Stimulated activated naive CD4-positive, alpha-beta T cell (primary cell): ENCODE data around the gene TNS2.

ENCODE experiments used
- DNase-seq, 6 experiments: peaks; one replicate each; lab custom pipeline; 2025; lab: John Stamatoyannopoulos, UW

Gene TNS2

GRCh38 chr12:53068811-53069585 is 19.1 kb downstream of the TNS2 start:
- no peak for DNase-seq

- DNase-seq: no peak
Measured at GRCh38 chr12:53069621-53070410, 20.0 kb downstream of the TNS2 start.

DNA sequence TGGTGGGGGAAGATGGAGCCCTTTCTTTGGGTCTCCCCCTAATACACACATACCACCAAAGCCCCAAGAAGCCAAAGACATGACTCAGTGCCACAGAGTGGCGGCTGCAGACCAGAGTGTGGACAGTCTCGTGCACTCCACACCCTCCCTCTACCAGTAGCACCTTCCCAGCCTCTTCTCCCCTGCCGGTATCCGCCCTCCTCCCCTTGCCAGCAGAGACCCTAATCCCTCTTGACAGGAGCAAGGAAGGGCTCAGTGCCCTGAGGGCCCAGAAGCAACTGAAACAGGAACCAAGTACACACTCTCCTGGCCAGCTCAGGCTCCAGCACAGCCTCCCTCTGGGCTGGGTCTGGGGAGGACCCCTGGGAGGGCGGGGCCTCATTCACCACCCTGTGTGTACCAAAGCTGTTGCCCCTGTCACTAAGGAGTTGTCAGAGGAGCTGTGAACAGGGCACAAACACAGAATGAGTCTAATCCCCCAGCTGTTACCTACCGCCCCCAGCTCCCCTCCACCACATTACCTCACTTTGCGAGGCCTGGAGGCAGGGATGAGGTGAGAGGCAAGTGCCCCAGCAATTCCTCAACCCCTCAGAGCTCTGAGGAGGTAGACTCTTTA is 21.1 kb downstream of the TNS2 start:
- no peak for DNase-seq

GRCh38 chr12:53071591-53072551 is 22.0 kb downstream of the TNS2 start:
- no peak for DNase-seq

DNA sequence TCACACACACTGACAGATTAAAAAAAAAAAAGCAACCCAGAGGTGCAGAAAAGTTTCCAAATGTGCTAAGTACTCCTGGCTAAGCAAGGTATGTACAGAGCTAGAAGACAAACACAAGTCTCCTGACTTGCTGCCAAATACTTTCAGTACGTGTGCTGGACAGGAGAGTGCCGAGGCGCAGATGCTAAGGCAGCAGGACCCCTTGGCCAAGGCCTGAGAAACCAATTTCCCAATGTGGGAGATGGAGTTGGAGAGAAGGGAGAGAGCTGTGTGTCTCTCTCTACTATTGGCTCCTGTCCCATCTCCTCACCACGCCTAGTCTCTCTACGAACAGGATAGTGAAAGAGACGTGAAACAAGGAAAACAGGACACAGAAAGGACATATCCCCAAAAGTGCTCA is 24.0 kb downstream of the TNS2 start:
- no peak for DNase-seq

DNA sequence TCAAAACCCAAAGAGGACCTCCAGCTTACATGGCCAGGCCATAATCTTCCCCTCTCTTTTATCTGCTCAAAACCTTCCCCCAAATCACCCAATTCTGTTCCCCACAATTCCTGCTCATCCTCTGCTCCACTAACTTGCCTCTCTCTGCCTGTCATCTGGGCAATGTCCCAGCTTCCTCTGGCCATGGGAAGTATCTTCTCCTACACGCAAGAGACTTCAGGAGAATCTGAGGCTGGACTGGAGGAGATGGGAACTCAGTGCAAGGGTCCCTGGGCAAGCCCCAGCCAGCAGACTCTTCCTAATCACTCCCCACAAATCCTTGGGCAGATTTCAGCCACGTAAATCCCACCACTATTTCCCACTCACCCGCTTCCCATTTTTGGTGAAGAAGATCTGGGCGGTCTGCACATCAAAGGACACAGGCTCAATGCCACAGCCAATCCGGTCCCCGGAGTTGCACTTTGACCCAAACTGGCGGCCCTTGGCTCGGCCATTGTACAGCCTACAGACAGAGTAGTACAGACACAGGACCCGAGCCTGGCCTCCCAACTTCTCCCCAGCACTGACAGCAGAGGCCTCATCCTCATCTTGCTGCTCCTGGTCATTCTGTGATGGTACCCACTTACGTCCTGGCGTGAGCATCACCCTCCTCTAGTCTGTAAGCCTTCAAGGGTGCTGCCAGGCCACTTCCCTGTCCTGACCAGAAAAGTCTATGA is 24.6 kb downstream of the TNS2 start:
- no peak for DNase-seq

- no peak for DNase-seq
Measured at GRCh38 chr12:53074999-53075370, 25.1 kb downstream of the TNS2 start.

- DNase-seq: no peak
Measured at GRCh38 chr12:53076461-53076860, 26.6 kb downstream of the TNS2 start.

DNA sequence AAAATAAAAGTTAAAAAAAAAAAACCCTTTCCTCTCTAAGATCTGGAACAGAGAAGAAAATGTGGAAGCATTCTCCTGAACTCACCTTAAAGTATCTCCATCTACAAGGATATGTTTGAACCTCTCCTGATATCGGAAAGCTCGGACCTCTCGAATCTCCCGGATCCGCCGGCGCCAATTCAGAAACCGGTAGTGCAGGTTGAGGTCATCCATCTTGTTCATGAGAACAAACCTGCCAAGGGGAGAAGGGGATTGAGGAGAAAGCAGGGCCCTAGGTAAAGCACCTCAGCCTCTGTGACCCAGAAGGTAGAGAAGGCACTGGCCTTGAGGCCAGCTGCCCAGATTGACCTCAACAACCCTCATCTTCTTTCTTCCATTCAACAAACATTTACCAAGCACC is 27.2 kb downstream of the TNS2 start:
- no peak for DNase-seq

DNA sequence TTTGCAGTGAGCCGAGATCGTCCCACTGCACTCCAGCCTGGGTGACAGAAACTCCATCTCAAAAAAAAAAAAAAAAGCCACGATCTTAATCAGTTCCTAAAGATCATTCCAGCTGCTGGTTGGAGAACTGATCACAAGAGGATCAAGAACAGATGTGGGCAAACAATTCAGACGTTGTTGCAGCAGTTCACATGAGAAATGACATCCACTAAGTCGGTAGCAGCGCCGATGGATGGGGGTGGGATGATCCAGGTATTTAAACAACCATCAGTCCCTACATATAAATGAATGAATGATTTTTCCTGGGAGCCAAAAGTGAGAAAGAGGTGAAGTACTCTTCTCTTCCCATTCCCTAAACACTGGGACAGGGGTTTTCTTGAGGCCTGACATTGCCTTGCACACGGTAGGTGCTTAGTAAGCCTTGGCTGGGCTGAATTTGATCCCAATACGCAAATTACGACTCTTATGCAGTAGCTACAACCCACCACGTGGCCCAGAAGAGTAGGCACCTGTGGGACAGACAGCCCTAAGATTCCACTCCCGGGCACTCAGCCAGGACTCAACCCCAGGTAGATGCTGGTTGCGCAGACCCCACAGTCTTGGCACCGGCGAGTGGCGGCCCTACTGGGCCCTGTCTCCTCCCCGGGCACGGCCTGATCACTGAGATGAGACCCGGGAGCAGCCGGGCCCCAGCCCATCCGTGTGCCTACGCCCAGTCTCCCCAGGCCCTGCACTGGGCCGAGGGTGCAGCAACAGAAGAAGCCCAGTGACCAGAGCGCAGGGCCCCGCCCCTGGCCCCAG is 28.8 kb downstream of the TNS2 start:
- DNase-seq: peak in 3 of 6 experiments; percentile 55 to 69 (median 69)

- DNase-seq: peak; percentile 93 to 98 (median 96)
Measured at GRCh38 chr12:53079226-53080117, 29.6 kb downstream of the TNS2 start, which contains the start of gene SPRYD3. TSS of gene SPRYD3 (minus strand) at chr12:53079390. CDS start at chr12:53079333, 57 bp downstream.

DNA sequence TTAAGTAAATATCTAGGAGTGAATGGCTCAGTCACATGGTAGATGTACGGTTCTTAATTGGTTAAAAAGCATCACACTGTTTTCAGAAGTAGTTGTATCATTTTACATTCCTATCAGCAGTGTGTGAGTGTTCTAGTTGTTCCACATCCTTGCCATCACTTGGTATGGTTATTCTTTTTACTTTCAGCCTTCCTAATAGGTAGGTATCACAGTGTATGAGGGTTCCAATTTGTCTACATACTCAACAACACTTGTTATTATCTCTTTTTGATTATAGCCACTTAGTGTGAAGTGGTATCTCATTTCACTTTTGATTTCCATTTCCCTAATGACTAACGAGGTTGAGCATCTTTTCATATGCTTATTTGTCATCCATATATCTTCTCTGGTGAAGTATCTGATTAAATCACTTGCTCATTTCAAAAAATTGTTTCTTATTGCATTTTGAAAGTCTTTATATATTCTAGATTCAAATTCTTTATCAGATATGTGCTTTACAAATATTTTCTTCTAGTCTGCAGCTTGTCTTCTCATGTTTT is 32.8 kb downstream of the TNS2 start:
- no peak for DNase-seq

DNA sequence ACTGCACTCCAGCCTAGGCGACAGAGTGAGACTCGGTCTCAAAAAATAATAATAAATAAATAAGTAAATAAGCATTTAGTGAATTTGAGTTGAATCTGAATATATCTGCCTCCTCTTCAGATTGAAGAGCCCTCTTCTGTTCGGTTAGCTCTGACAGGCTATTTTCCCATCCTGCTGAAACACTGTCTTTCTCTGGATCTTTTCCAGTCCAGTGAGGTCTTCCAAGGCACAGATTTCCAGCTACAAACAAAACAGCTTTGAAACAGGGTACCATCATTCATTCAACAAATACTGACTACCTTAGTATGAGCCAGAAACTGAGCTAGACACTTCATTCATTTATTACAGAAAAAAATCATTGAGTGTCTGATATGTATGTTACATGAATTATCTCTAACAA is 36.5 kb downstream of the TNS2 start:
- DNase-seq: no peak

- DNase-seq: no peak
Measured at GRCh38 chr12:53090105-53090504, 40.2 kb downstream of the TNS2 start.

- no peak for DNase-seq
Measured at GRCh38 chr12:53090554-53090953, 40.7 kb downstream of the TNS2 start.

DNA sequence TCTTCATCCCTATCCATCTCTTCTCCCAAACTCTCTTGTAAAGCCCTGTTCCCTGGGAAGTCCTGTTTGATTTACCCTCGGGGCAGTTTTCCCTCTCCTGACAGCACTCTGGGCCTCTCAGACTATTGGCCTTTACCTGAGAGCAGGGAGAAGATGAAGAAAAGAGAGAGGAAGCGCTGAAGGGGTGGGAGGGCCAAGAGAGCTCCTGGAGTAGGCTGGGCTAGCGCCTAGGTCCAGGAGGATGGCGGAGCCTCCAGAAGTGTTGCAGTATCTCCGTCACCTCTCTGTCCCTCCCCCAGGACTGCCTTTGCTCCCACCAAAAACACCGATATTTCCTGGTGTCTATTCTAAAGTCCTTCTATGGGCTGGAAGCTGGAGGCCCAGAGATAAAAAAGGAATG is 41.9 kb downstream of the TNS2 start:
- DNase-seq: no peak

DNA sequence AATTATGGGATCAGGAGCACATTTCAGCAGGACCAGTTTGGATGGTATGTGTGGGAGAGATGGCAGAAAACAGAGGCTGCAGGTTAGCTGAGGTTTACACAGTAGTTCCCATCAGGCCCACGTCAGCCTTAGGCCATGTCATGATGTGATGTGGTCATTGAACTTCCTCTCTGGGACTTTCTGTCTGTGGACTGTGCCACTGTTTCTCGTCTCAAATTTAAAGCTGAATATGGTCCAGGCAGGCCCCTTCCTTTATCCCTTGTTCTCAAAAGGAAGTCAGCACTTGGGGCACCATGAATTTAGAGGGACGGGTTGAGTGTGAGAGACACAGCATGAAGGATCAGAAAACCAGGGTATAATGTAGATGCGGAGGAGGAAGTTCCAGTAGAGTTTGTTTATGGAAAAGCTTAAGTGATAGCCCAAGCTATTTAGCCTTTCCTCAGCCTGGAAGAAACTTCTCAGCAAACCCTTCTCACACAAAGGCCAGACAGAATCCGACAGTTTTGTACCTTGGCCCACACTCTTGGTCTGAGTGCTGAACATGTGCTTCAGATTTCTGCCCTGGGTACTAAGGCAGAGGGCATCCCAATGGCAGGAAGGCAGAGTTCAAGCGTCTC is 44.0 kb downstream of the TNS2 start:
- no peak for DNase-seq

DNA sequence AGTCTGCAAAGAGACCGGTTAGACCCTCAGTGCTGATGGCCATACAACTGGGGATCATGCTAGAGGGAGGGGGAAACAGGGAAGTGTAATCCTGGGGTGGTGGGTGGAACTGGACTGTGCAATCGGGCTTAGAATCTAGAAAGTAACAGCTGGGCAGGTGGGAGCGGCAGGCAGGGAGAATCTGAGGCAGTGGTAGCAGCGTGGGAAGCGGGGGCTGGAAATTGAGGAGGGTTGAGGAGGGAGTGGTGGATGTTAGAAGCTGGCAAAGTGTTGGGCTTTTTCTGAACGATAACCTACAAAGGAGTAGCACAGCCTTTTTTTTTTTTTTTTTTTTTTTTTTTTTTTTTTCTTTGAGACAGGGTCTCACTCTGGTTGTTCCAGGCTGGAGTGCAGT is 44.5 kb downstream of the TNS2 start:
- no peak for DNase-seq
